Lower leg skin (tissue), 4 donors: Measurements from ENCODE around the gene SMS. TPM values are rescaled to one million over a fixed set of nuclear protein-coding genes. Genes with fewer than 3 reads are reported as not detected.

Source experiments
- DNase-seq, 2 donors: peaks; one replicate each; pipeline ENCODE4 v3.0.0-alpha.2; 2019; ENCODE audit warnings: low spot score in 2 of 2
- H3K4me3 ChIP-seq: fragments of 200-600 bp; sonication (generic); 2 replicates; pipeline ENCODE4 v1.5.1; 2017; ENCODE audit warnings: mild to moderate bottlenecking, low read depth; ENCODE audit not compliant: poor library complexity, severe bottlenecking
- POLR2A ChIP-seq, 2 donors: fragments of 450-650 bp; IDR thresholded peaks; one replicate each; pipeline ENCODE4 v1.6.1; 2016 to 2017; ENCODE audit warnings: antibody characterized with exemption in 2 of 2, mild to moderate bottlenecking in 1 of 2, moderate library complexity in 1 of 2
- WGBS, 2 donors: methylation state at CpG; one replicate each; pipeline ENCODE4 v1.1.5; 2018; 5-methylcytosine and 5-hydroxymethylcytosine counted together
- intact Hi-C: fragments of 100-400 bp; cut with DNase I; formaldehyde crosslinking; loops from one replicate; pipeline ENCODE4 v1.15.0; 2023; ENCODE audit warnings: low total_unique reads
- total RNA-seq, 4 donors: library from RNA; depleted of rRNA; stranded (reverse); fragments of >200 nt; gene quantifications; one replicate each; pipeline ENCODE4 v1.1.0, GENCODE V29; 2016
- TF ChIP-seq, protein P1 (sequence below), 3 donors: fragments of 450-650 bp; IDR thresholded peaks; one replicate each; pipeline ENCODE4 v1.5.1; 2016; ENCODE audit warnings: antibody characterized with exemption in 3 of 3, mild to moderate bottlenecking in 3 of 3, moderate library complexity in 2 of 3

Gene SMS
- total RNA-seq, 4 donors from 2014 or later: 20.2 to 30.6 (median 24.0) TPM

DNA sequence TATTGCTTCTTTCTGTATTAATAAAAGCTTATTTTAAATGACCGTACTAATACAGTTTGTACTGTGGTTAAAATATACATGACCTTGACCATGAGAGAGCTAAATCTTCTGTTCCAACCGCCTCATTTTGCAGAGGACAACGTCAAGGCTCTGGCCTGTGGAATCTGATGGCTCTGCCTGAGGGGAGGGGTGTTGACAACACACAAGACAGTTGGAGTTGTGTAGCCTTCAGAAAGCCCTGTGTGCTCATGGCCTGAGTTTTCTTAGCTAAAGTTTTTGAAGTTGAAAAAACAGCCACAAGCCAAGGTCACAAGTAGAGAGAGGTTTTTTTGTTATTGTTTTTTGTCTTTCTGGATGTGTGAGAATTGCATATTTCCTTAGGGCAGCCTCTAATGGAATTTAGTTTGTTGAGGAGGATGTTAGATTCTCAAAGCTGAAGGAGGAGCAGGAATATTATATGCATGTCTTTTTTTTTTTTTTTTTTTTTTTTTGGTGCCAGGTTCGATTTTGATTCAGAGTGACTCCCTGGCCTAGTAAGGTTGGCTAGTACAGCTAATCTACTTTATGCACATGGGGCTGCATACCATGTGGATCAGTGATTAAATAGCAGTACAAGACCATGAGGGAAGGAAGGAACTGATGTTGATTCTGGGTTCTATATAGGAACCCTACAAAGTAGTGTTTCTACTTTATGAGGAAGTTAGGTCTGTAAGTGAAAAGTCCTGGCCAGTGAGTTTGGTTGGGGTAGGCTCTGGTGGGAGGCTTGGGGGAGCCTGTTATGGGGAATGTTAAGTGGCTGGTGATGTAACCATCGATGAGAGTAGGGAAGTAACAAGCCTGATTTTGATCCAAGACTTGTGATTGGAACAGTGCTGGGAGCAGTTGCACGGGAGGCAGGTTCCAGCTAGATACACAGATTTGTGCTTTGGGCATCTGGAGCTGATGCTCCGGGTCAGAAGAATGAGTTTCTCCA is 20.3 kb downstream of the SMS start:
- 51 to 53% methylated on average over 7 of the region's 7 CpGs for WGBS, 2 donors
- DNase-seq: peak in 1 of 2 donors; percentile 57
- TF ChIP-seq, protein P1, sequence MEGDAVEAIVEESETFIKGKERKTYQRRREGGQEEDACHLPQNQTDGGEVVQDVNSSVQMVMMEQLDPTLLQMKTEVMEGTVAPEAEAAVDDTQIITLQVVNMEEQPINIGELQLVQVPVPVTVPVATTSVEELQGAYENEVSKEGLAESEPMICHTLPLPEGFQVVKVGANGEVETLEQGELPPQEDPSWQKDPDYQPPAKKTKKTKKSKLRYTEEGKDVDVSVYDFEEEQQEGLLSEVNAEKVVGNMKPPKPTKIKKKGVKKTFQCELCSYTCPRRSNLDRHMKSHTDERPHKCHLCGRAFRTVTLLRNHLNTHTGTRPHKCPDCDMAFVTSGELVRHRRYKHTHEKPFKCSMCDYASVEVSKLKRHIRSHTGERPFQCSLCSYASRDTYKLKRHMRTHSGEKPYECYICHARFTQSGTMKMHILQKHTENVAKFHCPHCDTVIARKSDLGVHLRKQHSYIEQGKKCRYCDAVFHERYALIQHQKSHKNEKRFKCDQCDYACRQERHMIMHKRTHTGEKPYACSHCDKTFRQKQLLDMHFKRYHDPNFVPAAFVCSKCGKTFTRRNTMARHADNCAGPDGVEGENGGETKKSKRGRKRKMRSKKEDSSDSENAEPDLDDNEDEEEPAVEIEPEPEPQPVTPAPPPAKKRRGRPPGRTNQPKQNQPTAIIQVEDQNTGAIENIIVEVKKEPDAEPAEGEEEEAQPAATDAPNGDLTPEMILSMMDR (IDR thresholded peaks at IDR 0.05): no peak
- TF ChIP-seq POLR2A (IDR thresholded peaks at IDR 0.05): no peak
- intact Hi-C loops: no loop called here
- H3K4me3 ChIP-seq: no peak overlapping the region

DNA sequence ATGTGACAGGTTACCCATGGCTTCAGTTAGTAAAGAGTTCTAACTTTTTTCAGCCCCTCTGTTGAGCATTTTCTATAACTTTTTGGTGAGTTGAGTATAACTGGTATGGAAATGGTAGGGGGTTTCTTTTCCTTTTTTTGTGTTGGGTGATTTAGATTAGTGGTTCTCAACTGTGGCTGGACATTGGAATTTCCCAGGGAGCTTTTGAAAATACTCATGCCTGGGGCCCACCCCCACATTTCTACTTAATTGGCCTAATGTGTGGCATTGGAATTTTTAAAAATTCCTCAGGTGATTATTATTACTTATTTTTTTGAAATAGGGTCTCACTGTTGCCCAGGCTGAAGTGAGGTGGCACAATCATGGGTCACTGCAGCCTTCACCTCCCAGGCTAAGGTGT is 21.9 kb downstream of the SMS start:
- intact Hi-C loops: no loop called here
- TF ChIP-seq POLR2A (IDR thresholded peaks at IDR 0.05): no peak
- TF ChIP-seq, protein P1 (IDR thresholded peaks at IDR 0.05): no peak
- DNase-seq: no peak
- H3K4me3 ChIP-seq: no peak overlapping the region

DNA sequence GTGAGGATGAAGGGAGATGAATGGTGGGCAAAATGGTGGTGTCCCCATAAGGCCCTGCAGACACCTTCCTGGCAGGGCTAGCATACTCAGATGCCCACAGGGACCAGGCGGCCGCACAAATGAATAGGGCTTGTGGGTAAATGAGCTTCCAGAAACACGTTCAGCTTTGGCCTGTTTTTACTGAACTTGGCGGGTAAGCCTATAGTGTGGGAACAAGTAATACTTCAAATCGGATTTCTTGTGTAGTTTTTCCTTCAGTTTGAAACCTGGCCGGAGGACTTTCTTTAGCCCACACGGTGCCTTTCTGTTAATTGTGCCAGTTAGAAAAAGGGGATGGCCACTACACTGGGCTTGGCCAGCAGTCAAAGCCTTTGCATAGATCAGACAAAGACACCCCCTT is 22.8 kb downstream of the SMS start:
- no peak for DNase-seq
- no peak for TF ChIP-seq POLR2A (IDR thresholded peaks at IDR 0.05)
- TF ChIP-seq, protein P1 (IDR thresholded peaks at IDR 0.05): no peak
- intact Hi-C loops: no loop called here
- no peak overlapping the region for H3K4me3 ChIP-seq
- WGBS, 2 donors: 61 to 63% methylated on average over 7 of the region's 7 CpGs

DNA sequence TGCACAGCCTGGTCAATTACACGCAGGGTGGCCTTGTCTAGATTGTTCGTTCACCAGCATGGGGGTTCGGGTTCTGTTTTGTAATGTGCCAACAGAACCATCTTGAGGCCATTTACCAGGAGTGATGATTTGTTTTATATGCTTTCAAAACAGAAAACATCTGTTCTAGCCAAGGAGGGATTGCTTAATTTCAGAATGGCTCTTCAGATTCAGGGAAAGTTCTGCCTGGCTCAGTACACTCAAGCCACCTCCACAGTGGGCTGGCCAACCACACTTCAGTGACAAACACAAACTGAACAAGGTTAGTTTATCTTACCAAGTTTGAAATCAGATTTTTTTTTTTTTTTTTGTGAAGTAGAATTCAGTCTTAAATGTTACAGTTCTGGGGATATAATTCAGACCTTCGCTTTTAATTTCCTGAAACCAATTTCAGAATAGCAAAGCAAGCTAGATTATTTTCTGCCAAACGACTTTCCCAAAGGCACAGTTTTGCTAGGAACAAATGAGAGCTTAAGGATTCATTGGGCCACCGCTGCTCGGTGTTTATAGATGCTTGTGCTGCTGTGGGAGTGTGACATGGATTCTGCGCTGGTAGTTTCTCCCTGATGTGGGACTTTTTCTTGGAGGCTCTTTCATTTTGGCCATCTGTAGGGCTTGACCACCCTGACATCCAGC is 23.4 kb downstream of the SMS start:
- WGBS, 2 donors: 60 to 81% methylated on average over 8 of the region's 8 CpGs
- TF ChIP-seq POLR2A (IDR thresholded peaks at IDR 0.05): no peak
- no peak for DNase-seq
- no peak overlapping the region for H3K4me3 ChIP-seq
- intact Hi-C loops: no loop called here

DNA sequence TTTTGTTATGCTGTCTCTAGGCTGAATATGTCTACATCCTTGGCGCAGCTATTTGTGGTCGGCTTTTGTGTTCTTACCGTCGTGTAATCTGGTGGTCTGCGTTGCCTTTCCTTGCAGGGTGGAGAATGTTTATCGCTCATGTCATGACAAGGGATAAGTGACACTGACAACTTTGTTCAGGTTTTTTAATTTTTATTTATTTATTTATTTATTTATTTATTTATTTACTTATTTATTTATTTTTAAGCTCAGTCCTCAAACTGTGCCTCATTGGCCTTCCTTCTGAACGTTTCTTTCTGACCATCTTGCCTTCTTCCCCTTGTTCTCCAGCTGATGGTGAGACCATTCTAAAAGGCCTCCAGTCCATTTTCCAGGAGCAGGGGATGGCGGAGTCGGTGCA is 26.4 kb downstream of the SMS start:
- WGBS, 2 donors: 89 to 99% methylated on average over 9 of the region's 9 CpGs

DNA sequence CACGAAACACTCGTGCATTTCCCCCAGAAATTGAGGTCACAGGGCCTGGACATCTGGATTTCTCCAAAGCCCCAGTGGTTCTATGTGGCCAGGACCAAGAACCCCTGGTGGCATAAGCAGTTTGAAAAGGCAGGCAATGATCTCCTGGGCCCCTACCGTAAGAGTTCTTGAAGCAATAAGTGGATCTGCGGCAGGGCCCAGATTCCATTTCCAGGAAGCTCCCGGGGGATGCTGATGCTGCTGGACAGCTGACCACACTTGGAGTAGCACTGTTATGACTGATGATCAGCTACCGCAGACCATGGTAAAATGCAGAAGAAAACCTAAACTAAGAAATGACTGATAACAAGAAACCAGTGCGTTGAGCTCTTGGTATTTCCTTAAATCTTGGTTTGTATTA is 27.8 kb downstream of the SMS start:
- intact Hi-C loops: no loop called here
- 87 to 97% methylated on average over 6 to 7 of the region's 7 CpGs for WGBS, 2 donors
- TF ChIP-seq, protein P1 (IDR thresholded peaks at IDR 0.05): no peak
- no peak for TF ChIP-seq POLR2A (IDR thresholded peaks at IDR 0.05)
- DNase-seq: no peak
- H3K4me3 ChIP-seq: no peak overlapping the region

More for the DNA sequence above, 26.4 kb downstream of the SMS start:
- intact Hi-C loops: no loop called here
- TF ChIP-seq POLR2A (IDR thresholded peaks at IDR 0.05): no peak
- TF ChIP-seq, protein P1 (IDR thresholded peaks at IDR 0.05): no peak
- DNase-seq: no peak
- H3K4me3 ChIP-seq: no peak overlapping the region
